A549 treated with CpdA at 1 μM for 4 hours (cell line): ENCODE data around the gene ANKS1B. TPM values are rescaled to one million over a fixed set of nuclear protein-coding genes. Genes with fewer than 3 reads are reported as not detected.

Source experiments
- total RNA-seq: library from RNA; stranded (reverse); fragments of 200-300 nt; extraction: Qiagen RNA extraction; gene quantifications from 5 replicates; pipeline ENCODE4 v1.2.3, GENCODE V29; 2022; ENCODE audit warnings: low read depth

ANKS1B gene
- total RNA-seq = 0.24 to 0.63 TPM (median 0.47 TPM) in 5 replicates

GRCh38 chr12:99984271-99985128 lies at the start of gene ANKS1B:
TSS of gene ANKS1B (minus strand) at chr12:99984936. CDS start at chr12:99984237, 699 bp downstream.

GRCh38 chr12:99647453-99647852 lies 337.3 kb downstream of the ANKS1B start, which contains the start of gene GARIN6:
TSS of gene GARIN6 (plus strand) at chr12:99647753. CDS start at chr12:99648175, 422 bp downstream.

Other genes with a start within 250 kb of the ANKS1B start
- 10.5 to 13.1 TPM (median 12.1 TPM) in 5 replicates for gene BLTP3B, start 157.9 kb upstream of the ANKS1B start, total RNA-seq
- 18.8 to 37.3 TPM (median 26.6 TPM) in 5 replicates for gene ACTR6, start 215.9 kb upstream of the ANKS1B start, total RNA-seq